ENCODE data around the gene ANKRD44. TPM values are rescaled to one million over a fixed set of nuclear protein-coding genes. Genes with fewer than 3 reads are reported as not detected.

ANKRD44 gene
- total RNA-seq, 4 donors from 2014 or later, result 24.4 to 51.8 (median 35.7) TPM

- TF ChIP-seq CTCF (IDR thresholded peaks at IDR 0.05), result no peak
- no peak for TF ChIP-seq EP300 (IDR thresholded peaks at IDR 0.05)
- TF ChIP-seq POLR2A (IDR thresholded peaks at IDR 0.05), result no peak
- no peak for TF ChIP-seq POLR2AphosphoS5 (IDR thresholded peaks at IDR 0.05)
- H3K27ac ChIP-seq, result peak overlapping the region in 2 of 4 donors; percentile 25 to 75
- ATAC-seq, result no peak
- no peaks in the 10 kb centered on the region for H3K27me3 ChIP-seq
- peaks cover 0 to 33% of the 10 kb centered on the region in 2 donors for H3K36me3 ChIP-seq
- H3K4me1 ChIP-seq, result peaks cover 5 to 59% (median 24%) of the 10 kb centered on the region in 3 donors
- WGBS, 2 donors (ENCODE audit: low coverage in 1 of 2), result 75 to 100% methylated on average over 1 of the region's 1 CpG
- no peak overlapping the region for H3K4me3 ChIP-seq
- no peaks in the 10 kb centered on the region for H3K9me3 ChIP-seq
Observed at GRCh38 chr2:197122821-197123220, 187.8 kb downstream of the ANKRD44 start.

GRCh38 chr2:197121756-197122385, 188.7 kb downstream of the ANKRD44 start:
- Histone ChIP-seq H3K27me3 (no peaks in the 10 kb centered on the region), H3K36me3 (peaks cover 0 to 40% of the 10 kb centered on the region in 2 donors), H3K4me1 (peaks cover 5 to 53% (median 24%) of the 10 kb centered on the region in 3 donors), H3K27ac (peak overlapping the region in 1 of 4 donors; percentile 75), H3K9me3 (no peaks in the 10 kb centered on the region), H3K4me3 (no peak overlapping the region)
- peak; percentile 52 for ATAC-seq
- 81 to 84% methylated on average over 5 to 6 of the region's 6 CpGs for WGBS, 2 donors (ENCODE audit: low coverage in 1 of 2)
- TF ChIP-seq POLR2A (IDR thresholded peaks at IDR 0.05), result no peak
- TF ChIP-seq POLR2AphosphoS5 (IDR thresholded peaks at IDR 0.05), result no peak
- no peak for TF ChIP-seq EP300 (IDR thresholded peaks at IDR 0.05)
- TF ChIP-seq CTCF (IDR thresholded peaks at IDR 0.05), result no peak

GRCh38 chr2:197121255-197121654, 189.3 kb downstream of the ANKRD44 start:
- Histone ChIP-seq H3K4me3 (no peak overlapping the region), H3K9me3 (no peaks in the 10 kb centered on the region)
- TF ChIP-seq EP300 (IDR thresholded peaks at IDR 0.05) (no peak), POLR2AphosphoS5 (IDR thresholded peaks at IDR 0.05) (no peak)

GRCh38 chr2:197116306-197116879, 194.2 kb downstream of the ANKRD44 start:
- TF ChIP-seq POLR2AphosphoS5 (IDR thresholded peaks at IDR 0.05), result no peak
- TF ChIP-seq POLR2A (IDR thresholded peaks at IDR 0.05), result no peak
- no peak for TF ChIP-seq CTCF (IDR thresholded peaks at IDR 0.05)
- no peak for TF ChIP-seq EP300 (IDR thresholded peaks at IDR 0.05)
- Histone ChIP-seq H3K4me1 (peaks cover 0 to 14% (median 3%) of the 10 kb centered on the region in 3 donors), H3K36me3 (peaks cover 0 to 29% of the 10 kb centered on the region in 2 donors), H3K27me3 (no peaks in the 10 kb centered on the region), H3K27ac (no peak overlapping the region), H3K9me3 (no peaks in the 10 kb centered on the region), H3K4me3 (no peak overlapping the region)
- ATAC-seq, result no peak
- WGBS, 2 donors (ENCODE audit: low coverage in 1 of 2), result 91% methylated on average over 9 to 10 of the region's 10 CpGs

More at GRCh38 chr2:197121255-197121654, 189.3 kb downstream of the ANKRD44 start:
- Histone ChIP-seq H3K27ac (peak overlapping the region in 1 of 4 donors; percentile 75), H3K4me1 (peaks cover 5 to 46% (median 24%) of the 10 kb centered on the region in 3 donors), H3K36me3 (peaks cover 0 to 40% of the 10 kb centered on the region in 2 donors), H3K27me3 (no peaks in the 10 kb centered on the region)
- 89 to 92% methylated on average over 6 to 8 of the region's 8 CpGs for WGBS, 2 donors (ENCODE audit: low coverage in 1 of 2)
- ATAC-seq, result no peak

GRCh38 chr2:197115325-197115724, 195.3 kb downstream of the ANKRD44 start:
- Histone ChIP-seq H3K27me3 (no peaks in the 10 kb centered on the region), H3K27ac (no peak overlapping the region), H3K9me3 (no peaks in the 10 kb centered on the region), H3K36me3 (peaks cover 0 to 22% of the 10 kb centered on the region in 2 donors), H3K4me1 (peaks cover 0 to 14% (median 3%) of the 10 kb centered on the region in 3 donors), H3K4me3 (no peak overlapping the region)
- no peak for ATAC-seq
- TF ChIP-seq EP300 (IDR thresholded peaks at IDR 0.05) (no peak), POLR2A (IDR thresholded peaks at IDR 0.05) (no peak), POLR2AphosphoS5 (IDR thresholded peaks at IDR 0.05) (no peak), CTCF (IDR thresholded peaks at IDR 0.05) (no peak)

All from gastroesophageal sphincter (tissue), 4 donors.